GM18861 (cell line): ENCODE measurements around the gene CYP19A1.

Experiments
- ATAC-seq: cut with Tn5 transposase; IDR thresholded peaks from one replicate; pipeline ENCODE4 v1.9.1; 2021; ENCODE audit not compliant: unreplicated experiment

CYP19A1 gene

GRCh38 chr15:51338496-51338895 is at the start of gene CYP19A1:
Gene CYP19A1 (minus strand): TSS chr15:51338596. CDS start chr15:51242912, 95,684 bp downstream.
- no peak for ATAC-seq

- no peak for ATAC-seq
These were observed 49.3 kb upstream of the CYP19A1 start for GRCh38 chr15:51387699-51388041.

GRCh38 chr15:51386960-51387698 is 48.7 kb upstream of the CYP19A1 start:
- no peak for ATAC-seq

- no peak for ATAC-seq
These were observed 48.1 kb upstream of the CYP19A1 start for GRCh38 chr15:51386486-51386885.

- ATAC-seq, result no peak
These were observed 47.6 kb upstream of the CYP19A1 start for GRCh38 chr15:51386029-51386428.

- ATAC-seq, result no peak
These were observed 44.4 kb upstream of the CYP19A1 start for GRCh38 chr15:51382787-51383186.

- ATAC-seq, result peak; percentile 78
These were observed 42.8 kb upstream of the CYP19A1 start for GRCh38 chr15:51380999-51381806.

GRCh38 chr15:51379390-51379789 is 41.0 kb upstream of the CYP19A1 start:
- ATAC-seq, result no peak

- ATAC-seq, result no peak
These were observed 40.0 kb upstream of the CYP19A1 start for GRCh38 chr15:51378406-51378805.

- no peak for ATAC-seq
These were observed 38.8 kb upstream of the CYP19A1 start for GRCh38 chr15:51377038-51377786.

- no peak for ATAC-seq
These were observed 37.7 kb upstream of the CYP19A1 start for GRCh38 chr15:51375966-51376640.

GRCh38 chr15:51374131-51374530 is 35.7 kb upstream of the CYP19A1 start:
- no peak for ATAC-seq

GRCh38 chr15:51371266-51371665 is 32.9 kb upstream of the CYP19A1 start:
- no peak for ATAC-seq

- ATAC-seq, result no peak
These were observed 31.0 kb upstream of the CYP19A1 start for GRCh38 chr15:51369451-51369761.

GRCh38 chr15:51368751-51369450 is 30.5 kb upstream of the CYP19A1 start:
- no peak for ATAC-seq

GRCh38 chr15:51368307-51368706 is 29.9 kb upstream of the CYP19A1 start:
- ATAC-seq, result no peak

- ATAC-seq, result no peak
These were observed 29.1 kb upstream of the CYP19A1 start for GRCh38 chr15:51367322-51367976.

GRCh38 chr15:51366920-51367319 is 28.5 kb upstream of the CYP19A1 start:
- no peak for ATAC-seq

- ATAC-seq, result no peak
These were observed 27.7 kb upstream of the CYP19A1 start for GRCh38 chr15:51366071-51366470.

- no peak for ATAC-seq
These were observed 27.0 kb upstream of the CYP19A1 start for GRCh38 chr15:51365417-51365816.
